NK-92 (cell line): ENCODE measurements around the gene KRTAP19-3.
"Not testable (repeated sequence)": the region's sequence is repeated elsewhere in the genome, so short reads cannot be mapped to it uniquely, and the experiment has no call there.

ENCODE experiments used
- DNase-seq: peaks from one replicate; lab custom pipeline; 2025; ENCODE audit not compliant: unreplicated experiment; lab: John Stamatoyannopoulos, UW

KRTAP19-3 gene

DNA sequence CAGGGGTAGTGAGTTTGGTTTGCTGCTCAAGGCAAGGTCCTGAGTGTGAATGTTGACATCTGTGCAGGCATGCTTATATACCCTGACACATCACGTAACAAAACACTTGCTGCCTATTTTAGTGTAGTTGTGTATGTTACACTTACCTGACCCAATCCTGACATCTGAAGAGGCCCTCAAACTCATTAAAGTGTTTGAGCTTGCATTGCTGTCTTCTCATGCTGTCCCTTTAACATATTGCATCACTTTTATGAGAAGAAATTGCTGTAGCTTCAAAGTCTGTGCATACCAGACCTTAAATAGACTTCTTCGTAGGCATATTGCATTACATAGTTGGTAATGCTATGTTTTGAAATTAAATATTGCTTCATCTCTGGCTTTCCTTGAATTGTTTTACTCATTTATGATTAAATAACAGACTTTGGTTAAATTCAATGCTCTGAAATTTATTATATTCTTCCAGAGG lies at the start of gene KRTAP19-3:
KRTAP19-3 (minus strand) TSS at position 51 of the 466 bp plus-strand sequence. CDS start 56 bp downstream, outside the sequence.
- DNase-seq, result no peak

DNA sequence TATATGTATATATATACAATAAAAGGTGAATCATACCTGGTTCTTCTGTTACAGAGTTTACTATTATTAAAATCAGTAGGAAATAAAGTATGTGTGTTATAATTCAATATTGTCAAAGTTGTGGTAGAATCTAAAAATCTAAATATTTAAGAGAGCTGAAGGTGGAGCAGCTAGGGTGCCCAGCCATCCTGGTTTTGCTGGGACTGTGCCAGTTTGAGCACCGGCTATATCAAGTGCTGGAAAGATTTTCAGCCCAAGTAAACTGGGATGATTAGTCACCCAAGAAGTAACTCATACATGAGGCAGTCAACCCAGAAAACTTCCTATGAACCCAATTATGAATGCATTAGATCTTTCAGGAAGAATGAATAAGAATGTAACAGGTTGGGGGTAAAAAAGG lies 27.1 kb upstream of the KRTAP19-3 start:
- no peak for DNase-seq

DNA sequence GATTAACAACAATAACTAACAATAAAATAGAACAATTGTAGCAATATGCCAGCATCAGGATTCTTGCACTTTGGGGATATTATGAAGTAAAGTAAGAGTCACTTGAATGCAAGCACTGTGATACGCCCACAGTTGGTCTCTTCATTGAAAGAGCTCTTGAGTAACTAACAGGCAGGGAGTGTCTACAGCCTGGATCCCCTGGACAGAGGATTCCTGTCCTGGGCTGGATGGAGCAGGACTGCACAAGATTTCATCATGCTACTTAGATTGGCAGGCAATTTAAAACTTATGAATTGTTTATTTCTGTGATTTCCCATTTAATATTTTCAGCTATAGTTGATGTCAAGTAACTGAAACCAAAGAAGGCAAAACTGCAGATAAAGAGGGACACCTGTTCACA lies 23.9 kb upstream of the KRTAP19-3 start:
- DNase-seq, result no peak

DNA sequence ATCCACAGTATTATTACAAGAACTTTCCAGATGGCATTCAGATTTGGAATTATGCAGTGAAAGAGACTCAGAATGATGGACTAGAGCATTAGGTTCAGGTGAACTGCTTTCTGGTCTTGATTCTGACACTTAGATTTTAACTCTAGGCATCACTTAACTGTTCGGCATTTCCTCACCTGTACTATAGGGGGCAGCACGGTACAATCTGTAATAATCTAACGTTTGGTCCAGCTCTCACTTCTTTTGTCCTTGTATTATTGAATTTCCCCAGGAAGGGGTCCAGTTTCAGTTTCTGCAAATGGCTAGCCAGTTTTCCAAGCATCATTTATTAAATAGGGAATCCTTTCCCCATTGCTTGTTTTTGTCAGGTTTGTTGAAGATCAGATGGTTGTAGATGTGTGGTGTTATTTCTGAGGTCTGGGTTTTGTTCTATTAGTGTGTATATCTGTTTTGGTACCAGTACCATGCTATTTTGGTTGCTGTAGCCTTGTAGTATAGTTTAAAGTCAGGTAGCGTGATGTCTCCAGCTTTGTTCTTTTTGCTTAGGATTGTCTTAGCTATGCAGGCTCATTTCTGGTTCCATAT lies 13.9 kb upstream of the KRTAP19-3 start:
- DNase-seq, result not testable (repeated sequence)

DNA sequence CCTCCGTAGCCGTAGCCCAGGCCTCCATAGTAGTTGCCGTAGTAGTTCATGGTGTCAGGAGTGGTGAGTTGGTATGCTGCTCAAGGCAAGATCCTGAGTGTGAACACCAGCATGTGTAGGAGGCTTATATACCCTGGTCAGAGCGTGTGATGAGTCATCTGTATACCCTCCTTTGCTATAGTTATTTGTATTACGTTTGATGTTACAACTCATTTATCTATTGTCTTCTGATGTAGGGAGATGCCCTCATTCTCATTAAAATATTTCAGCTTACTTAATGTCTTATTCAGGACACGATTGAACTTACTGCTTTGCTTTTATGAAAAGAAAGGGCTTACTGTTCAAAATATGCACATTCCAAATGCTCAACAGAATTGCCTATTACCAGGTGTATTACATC lies 10.2 kb upstream of the KRTAP19-3 start, which contains the start of gene KRTAP19-5:
KRTAP19-5 (minus strand) TSS at position 101 of the 400 bp plus-strand sequence; CDS start at position 50, 51 bp downstream.
- no peak for DNase-seq

DNA sequence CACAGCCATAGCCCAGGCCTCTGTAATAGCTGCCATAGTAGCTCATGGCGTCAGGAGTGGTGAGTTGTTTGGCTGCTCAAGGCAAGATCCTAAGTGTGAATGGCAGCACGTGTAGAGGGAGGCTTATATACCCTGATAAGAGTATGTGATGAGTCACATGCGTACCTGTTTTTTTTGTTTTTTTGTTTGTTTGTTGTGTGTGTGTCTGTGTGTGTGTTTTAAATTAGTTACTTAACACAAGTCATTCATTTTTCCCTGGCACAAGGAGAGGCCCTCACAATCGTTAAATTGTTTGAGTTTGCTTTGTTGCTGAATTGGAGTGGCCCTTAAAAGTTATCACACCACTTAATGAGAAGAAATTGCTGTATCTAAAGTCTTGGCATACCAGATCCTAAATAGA lies 5.3 kb upstream of the KRTAP19-3 start, which contains the start of gene KRTAP19-4:
KRTAP19-4 (minus strand) TSS at position 101 of the 400 bp plus-strand sequence; CDS start at position 46, 55 bp downstream.
- DNase-seq, result no peak

DNA sequence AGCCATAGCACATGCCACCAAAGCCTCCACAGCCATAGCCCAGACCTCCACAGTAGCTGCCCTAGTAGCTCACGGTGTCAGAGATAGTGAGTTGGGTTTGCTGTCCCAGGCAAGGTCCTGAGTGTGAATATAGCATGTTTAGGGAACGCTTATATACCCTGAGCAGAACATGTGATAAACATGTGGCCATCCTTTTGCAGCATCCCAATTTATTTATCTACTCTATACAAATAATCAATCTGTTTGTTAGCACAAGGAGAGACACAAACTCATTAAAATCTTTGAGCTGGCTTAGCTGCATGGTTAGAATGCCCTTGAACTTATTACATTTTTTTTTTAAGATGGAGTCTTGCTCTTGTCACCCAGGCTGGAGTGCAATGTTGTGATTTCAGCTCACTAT lies 4.5 kb downstream of the KRTAP19-3 start, which contains the start of gene KRTAP19-2:
KRTAP19-2 (minus strand) TSS at position 101 of the 400 bp plus-strand sequence; CDS start at position 13, 88 bp downstream.
- DNase-seq, result no peak

DNA sequence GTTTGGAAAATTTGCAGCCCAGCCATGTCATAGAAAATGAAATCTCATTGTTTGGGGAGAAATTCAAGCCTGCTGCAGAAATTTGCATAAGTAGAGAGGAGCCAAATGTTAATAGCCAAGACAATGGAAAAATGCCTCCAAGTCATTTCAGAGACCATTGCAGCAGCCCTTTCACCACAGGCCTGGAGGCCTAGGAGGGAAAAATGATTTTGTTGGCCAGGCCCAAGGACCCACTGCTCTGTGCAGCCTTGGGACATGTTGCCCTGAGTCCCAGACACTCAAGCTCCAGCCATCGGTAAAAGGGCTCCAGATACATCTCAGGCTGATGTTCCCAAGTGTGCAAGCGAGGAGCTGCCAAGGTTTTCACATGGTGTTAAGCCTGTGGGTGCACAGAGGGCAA lies 5.6 kb downstream of the KRTAP19-3 start:
- DNase-seq, result no peak

DNA sequence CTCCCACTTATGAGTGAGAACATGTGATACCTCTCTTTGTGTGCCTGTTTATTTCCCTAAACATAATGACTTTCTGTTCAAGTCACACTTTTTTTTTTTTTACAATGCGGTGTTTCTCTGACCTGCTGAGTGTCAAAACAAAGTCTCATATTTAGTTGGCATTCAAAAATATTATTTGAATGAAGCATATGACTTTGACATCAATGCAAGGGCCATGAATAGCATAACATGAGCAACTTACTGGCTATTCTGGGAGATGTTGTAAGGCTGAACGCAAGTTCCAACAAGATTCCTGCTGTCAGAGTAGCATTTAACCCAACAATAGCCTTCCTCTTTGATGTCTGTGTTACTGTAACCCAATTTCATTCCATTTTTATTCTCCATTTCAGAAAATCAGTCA lies 9.7 kb downstream of the KRTAP19-3 start:
- no peak for DNase-seq

DNA sequence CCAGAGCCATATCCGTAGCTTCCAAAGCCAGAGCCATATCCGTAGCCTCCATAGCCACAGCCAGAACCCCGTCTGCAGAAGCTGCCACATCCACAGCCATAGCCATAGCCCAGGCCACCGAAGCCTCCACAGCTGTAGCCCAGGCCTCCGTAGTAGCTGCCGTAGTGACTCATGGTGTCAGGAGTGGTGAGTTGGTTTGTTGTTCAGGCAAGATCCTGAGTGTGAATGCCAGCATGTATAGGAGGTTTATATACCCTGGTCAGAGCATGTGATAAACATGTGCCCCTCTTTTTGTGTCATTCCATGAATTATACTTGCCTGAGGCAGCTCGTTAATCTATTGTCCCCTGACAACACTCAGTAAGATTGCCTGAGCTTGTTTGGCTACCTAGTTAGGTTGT lies 11.7 kb downstream of the KRTAP19-3 start, which contains the start of gene KRTAP19-1:
KRTAP19-1 (minus strand) TSS at position 223 of the 400 bp plus-strand sequence; CDS start at position 173, 50 bp downstream.
- no peak for DNase-seq

DNA sequence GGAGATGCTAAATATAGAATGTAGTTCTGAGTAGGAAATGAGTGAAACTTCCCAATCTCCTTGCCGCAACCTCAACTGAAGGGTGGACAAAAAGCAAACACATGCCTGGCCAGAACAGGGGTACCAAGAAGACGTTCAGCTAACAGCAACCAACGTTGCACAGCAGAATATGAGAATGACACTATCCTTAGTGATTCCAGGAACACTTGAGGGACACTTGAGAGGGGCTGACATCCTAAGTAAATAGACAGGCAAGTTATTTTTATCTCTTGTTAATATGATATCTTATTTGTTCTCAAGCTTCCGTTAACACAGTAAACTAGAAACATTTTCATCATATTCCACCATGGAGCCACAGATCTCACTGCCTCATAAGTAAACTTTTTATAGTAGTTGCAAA lies 12.6 kb downstream of the KRTAP19-3 start:
- no peak for DNase-seq

DNA sequence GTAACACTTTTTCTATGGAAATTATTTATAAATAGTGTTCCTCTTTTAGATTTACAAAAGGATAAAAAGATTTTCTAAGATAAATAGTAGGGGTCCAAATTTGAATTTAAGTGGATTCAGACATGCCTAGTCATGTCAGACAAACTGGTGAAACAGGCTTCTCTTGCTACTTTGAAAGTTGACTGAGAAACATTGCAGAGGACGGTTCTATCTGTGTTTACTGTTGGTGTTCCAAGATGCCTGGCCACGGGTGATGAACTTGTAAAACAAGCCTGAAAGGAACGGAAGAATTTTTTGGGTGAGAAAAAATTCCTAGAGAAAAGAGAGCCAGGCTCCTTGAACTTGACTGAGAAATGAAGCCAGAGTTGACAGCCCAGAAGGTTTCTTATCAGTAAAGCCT lies 13.8 kb downstream of the KRTAP19-3 start:
- DNase-seq, result no peak

DNA sequence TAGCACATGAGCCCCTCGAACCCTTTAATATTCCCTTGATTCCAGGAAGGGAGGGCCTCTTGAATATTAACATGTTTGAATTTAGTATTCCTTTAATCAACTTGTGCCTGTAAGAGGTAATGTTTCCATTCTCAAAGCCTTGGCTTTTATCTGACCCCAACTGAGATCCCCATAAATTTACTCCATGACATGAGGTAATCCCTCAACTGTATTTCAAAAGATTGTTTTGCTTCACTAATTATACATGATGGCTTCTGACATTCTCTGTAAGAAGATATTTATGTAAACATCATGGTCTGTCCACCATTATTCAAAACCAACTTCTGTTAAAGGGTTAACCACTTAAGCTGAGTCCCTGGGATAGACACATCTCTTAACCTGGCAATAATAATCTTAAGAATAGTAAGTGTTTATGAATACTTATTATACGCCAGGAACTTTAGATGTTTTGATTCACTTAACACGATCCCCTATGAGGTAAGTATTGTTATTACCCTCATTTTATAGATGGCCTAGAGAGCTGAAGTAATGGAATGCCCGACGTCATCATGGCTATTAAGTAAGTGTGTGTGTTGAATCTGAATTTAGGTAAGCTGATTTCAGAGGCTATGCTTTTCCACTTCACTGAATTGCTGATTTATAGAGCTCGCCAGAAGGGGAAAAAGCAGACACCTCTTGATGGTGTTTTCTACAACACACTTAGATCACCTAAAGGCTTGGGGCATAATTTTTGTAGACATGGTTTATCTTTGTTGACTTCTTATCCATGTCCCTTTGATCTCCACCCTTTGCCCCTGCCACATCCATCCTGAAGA lies 22.7 kb downstream of the KRTAP19-3 start:
- DNase-seq, result no peak

DNA sequence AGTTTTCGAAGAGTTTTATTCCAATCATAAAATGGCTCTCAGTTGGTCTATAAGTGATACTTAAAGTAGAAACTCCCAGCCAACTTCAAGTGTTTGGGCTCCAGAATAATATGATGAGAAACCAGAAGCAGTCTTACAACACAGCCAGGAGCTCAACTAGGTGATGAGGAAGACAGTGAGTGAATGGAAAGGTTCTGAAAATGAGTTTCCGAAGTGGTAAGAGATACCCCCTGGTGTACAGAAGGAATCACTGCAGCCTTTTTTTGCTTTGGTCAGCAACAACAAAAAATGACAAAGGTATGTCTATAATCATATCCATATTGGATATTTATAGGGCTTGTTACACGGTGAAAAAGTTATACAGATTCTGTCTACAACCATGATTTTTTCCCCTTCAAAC lies 28.1 kb downstream of the KRTAP19-3 start:
- no peak for DNase-seq

DNA sequence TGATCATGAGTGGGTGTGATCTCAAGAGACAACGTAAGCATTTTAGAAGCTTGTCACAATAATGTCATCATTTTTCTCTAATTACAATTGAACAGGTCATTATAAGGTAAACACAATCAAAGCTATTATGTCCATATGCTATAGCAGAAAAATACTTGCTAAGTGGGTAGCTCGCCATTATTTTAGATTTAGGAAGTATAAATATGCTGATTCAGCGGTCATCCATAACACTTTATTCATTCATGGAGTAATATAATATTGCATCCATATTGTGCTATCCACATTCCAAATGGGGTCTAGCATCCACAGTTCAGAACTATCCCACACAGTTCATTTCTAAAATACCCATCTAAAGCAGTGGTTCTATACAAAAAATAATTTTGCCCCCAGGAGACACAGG lies 43.3 kb downstream of the KRTAP19-3 start:
- no peak for DNase-seq

DNA sequence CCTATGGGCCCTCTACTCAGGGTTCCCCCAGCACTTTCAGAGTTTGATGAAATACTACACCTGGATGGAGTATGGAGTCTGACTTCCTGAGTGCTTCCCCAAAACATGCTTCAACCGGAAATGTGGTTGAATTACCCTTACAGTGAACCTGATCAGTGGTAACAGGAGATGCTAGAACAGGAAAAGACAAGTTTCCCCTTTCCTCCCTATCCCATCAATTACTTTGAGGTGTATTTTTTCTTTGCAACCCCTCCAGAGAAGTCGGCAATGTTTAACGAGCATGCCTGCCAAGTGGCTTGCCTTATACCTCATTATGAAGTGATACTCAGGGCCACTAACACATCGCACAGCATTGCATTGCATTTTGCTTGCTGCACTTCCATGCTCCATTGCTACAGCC lies 44.8 kb downstream of the KRTAP19-3 start:
- no peak for DNase-seq

DNA sequence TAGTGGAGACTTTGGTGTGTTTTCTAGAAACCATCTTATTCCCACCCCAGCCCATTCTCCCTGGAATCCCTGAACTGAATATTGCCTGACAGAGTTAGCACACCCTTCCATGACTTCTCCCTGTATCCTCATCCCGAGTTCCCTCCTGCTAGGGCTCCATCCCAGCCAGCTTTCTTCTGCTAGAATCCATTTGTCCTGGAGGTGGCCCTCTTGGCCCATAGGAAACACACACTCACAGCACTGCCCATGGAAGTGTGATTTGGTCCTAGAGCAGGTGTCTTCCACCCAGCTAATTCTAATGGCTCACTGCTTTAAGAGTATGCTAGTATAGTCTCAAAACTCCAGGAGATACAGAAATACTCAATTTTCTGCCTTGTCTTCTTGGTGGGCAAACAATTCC lies 47.6 kb downstream of the KRTAP19-3 start:
- no peak for DNase-seq

DNA sequence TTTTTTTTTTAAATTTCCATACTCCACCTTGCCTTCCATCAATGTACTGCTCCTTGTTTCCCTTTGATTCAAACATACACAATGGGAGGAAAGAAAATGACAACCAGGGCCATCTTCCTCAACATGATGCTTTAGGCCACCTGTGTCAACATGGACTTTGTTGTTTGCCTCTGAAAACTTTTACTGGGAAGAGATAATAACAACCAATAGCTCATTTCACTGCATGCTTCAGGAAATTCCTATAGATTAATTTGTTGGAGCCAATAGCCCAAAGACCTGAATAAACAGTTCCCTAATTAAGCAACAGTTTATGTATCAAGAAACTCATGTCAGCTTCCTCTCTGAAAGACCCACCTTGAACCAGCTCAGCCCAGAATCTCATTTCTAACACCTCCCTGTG lies 48.6 kb downstream of the KRTAP19-3 start:
- no peak for DNase-seq
